ENCODE data around the gene RAB7A. TPM values are rescaled to one million over a fixed set of nuclear protein-coding genes. Genes with fewer than 3 reads are reported as not detected.

The RAB7A gene
- total and polyA plus RNA-seq, 2 of the 8 experiments (the other 6 are each of a cell fraction or from before 2014, with no cell fraction given), result 179 to 195 TPM

- TF ChIP-seq BACH1 (IDR thresholded peaks at IDR 0.05; ENCODE audit: low read length) (no peak), YY1 (IDR thresholded peaks at IDR 0.05; ENCODE audit: low read depth, low read length) (0 out of 2 replicates have a peak, but pooled peaks have one; percentile 8), USF2 (IDR thresholded peaks at IDR 0.05; ENCODE audit: low read length) (no peak), TCF12 (IDR thresholded peaks at IDR 0.05; ENCODE audit: low read depth, low read length) (no peak)
These were observed 119.3 kb downstream of the RAB7A start (continued) for GRCh38 chr3:128845119-128845777.

Measured in H1 (cell line).